Gastroesophageal sphincter (tissue), 3 donors: ENCODE measurements around the gene ACOX3.

Experiments
- EP300 ChIP-seq: sonication (generic); formaldehyde crosslinking; IDR thresholded peaks from one replicate; pipeline ENCODE4 v1.6.1; 2017; ENCODE audit warnings: antibody characterized with exemption, mild to moderate bottlenecking
- POLR2A ChIP-seq, 2 donors: fragments of 450-650 bp; IDR thresholded peaks; one replicate each; pipeline ENCODE4 v1.6.1; 2017; ENCODE audit warnings: antibody characterized with exemption in 2 of 2, mild to moderate bottlenecking in 2 of 2, moderate library complexity in 1 of 2
- POLR2AphosphoS5 ChIP-seq: sonication (generic); formaldehyde crosslinking; IDR thresholded peaks from one replicate; pipeline ENCODE4 v1.6.1; 2017; ENCODE audit warnings: antibody characterized with exemption
- TF ChIP-seq, protein P1 (sequence below), 4 experiments: fragments of 200-600 bp in 2 of 4; fragments of 450-650 bp in 2 of 4; sonication (generic) in 1 of 4; IDR thresholded peaks; one replicate each; pipeline ENCODE4 v1.5.1; 2017 to 2019; ENCODE audit warnings: antibody characterized with exemption in 4 of 4, mild to moderate bottlenecking in 2 of 4, moderate library complexity in 2 of 4

DNA sequence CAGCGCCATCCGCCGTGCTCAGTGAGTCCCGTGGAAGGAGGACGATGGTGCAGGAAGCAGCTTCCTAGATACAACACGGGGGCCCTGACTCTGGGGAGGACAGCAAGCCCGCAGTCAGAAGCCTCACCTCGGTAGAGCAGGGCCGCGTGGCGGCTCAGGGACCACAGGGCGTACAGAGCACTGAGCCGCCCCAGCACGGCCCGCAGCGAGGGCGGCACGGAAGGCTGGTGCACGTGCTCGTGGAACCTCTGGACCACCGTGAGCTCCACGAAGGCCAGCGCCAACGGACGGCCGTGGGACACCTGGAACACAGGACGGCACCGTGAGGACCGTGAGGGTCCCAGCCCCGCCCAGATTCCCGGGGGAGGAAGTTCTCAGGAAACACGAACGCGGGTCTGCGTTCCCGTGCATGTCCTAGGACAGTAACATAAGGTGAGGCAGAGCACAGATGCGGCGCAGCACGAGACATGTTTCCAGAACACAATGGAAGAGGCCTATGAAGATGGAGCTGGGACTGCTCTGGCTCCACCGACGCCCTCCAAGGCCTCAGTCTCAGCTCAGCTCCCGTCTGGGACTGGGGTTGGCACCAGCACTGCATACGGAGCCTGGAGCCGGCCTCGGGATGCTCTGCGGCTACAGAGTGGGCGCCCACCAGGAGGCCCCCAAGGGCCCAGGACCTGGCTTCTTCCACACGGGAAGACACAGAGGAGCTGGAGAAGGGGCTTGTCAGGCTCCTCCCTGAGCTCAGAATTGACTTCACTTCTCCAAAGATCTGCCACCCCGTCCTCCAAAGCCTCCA, 65.5 kb downstream of the ACOX3 start:
- TF ChIP-seq, protein P1, sequence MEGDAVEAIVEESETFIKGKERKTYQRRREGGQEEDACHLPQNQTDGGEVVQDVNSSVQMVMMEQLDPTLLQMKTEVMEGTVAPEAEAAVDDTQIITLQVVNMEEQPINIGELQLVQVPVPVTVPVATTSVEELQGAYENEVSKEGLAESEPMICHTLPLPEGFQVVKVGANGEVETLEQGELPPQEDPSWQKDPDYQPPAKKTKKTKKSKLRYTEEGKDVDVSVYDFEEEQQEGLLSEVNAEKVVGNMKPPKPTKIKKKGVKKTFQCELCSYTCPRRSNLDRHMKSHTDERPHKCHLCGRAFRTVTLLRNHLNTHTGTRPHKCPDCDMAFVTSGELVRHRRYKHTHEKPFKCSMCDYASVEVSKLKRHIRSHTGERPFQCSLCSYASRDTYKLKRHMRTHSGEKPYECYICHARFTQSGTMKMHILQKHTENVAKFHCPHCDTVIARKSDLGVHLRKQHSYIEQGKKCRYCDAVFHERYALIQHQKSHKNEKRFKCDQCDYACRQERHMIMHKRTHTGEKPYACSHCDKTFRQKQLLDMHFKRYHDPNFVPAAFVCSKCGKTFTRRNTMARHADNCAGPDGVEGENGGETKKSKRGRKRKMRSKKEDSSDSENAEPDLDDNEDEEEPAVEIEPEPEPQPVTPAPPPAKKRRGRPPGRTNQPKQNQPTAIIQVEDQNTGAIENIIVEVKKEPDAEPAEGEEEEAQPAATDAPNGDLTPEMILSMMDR (IDR thresholded peaks at IDR 0.05), result no peak
- TF ChIP-seq EP300 (no peak), POLR2A (IDR thresholded peaks at IDR 0.05) (no peak), POLR2AphosphoS5 (no peak)
